IPS-NIHi11 (cell line): ENCODE measurements around the gene TSPOAP1.

ENCODE experiments used
- DNase-seq: peaks from one replicate; pipeline ENCODE4 v3.0.0; 2012; ENCODE audit warnings: mixed read lengths, low spot score

TSPOAP1 gene

GRCh38 chr17:58329035-58329809 lies 627 bp upstream of the TSPOAP1 start:
- DNase-seq: no peak

DNA sequence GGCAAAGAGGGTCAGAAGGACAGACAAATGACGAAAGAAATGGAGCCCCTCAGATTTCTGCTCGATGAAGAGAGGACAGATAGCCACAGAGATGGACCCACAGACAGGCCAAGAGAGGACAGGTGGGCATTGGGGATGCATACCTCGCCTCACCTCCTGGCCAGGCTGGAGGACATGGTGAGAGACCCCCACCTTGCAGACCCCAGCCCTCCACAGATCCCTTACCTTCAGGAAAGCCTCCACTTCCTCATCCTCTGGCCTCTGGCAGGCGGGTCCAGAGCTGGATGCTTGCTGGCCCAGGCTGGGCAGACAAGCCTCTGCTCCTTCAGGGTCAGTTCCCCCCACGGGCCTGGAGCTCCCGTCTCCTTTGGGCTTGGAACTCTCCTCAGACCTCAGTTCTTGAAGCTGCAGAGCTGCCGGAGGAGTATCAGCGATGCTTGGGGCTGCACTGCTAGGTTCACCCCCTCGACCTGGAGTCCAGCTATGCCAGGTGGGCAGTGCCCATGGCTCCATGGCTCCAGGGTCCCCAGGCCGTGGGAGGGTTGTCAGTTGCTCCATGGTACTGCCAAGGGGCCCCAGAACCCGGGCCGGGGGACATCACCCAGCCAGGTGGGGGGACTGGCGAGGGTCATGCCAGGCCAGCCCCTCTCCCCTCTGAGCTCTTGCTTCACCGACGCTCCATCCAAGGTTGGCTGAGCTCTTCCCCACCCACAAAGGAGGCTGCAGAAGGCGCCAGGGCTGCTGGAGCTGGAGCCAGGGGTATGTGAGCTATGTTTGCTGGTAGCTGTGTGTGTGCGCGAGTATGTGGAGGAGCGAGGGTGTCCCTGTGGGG lies 1.0 kb downstream of the TSPOAP1 start:
- DNase-seq: peak; percentile 2

GRCh38 chr17:58326609-58327362 lies 1.8 kb downstream of the TSPOAP1 start:
- no peak for DNase-seq

- DNase-seq: no peak
Observed at GRCh38 chr17:58325976-58326468, 2.6 kb downstream of the TSPOAP1 start.

- peak; percentile 67 for DNase-seq
Observed at GRCh38 chr17:58325289-58325726, 3.3 kb downstream of the TSPOAP1 start.

DNA sequence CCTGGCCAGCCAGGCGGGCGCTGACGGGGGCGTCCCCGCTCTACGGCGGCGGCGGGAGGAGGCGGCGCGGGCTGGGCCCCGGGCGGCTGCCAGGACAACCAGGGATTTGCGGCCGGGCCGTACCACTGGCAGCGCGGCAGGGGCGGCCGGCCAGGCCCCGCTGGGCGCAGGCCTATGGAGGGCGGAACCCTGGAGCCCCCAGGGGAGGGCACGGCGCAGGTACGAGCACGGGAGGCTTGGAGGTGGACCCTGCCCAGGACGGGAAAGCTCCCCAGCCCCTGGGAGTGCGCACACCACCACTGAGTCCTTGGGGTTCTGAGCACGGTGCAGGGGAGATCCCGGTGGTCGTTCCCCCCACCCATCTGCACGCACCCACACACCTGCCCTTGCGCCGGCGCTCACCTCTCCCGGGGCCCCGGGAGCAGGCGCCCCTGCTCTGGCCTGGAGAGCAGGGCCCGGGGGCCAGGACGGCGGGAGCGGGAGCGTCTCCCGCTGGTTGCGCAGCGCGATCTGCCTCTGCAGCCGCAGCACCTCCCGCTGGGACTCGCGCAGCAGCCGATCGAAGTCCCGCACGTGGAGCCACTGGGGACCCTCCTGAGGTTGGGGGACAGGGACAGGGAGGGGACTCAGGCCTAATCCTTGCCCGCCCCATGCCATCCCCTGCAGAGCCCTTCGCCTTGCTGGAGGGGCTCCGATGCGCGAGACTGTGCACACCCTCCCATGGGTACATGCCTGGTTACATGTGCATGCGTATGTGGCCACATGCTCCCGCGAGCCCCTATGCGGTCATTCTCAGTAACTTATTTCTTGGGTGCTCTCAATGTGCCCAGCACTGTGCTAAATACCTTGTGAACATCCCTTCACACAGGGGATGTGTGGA lies 3.9 kb downstream of the TSPOAP1 start:
- DNase-seq: peak; percentile 87

DNA sequence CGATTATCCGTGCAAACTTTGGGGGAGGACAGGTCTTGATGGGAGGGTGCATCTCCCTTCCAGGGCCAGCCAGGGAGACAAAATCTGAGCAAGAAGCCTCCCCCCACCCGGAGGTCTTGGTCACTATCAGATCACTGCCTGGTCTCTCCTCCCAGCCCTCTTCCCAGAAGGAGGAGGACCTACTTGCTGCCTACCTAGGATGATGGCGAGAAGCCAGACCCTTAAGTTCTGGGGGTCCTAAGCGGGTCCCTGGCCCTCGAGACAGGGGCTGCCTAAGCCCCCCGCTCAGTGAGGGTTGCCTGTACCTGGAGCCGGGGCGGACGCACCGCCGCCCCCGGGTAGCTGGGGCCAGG lies 4.6 kb downstream of the TSPOAP1 start:
- no peak for DNase-seq

GRCh38 chr17:58323366-58324055 lies 5.1 kb downstream of the TSPOAP1 start:
- DNase-seq: no peak

- DNase-seq: no peak
Observed at GRCh38 chr17:58322581-58323185, 5.9 kb downstream of the TSPOAP1 start.

- DNase-seq: no peak
Observed at GRCh38 chr17:58321571-58322525, 6.7 kb downstream of the TSPOAP1 start.

- no peak for DNase-seq
Observed at GRCh38 chr17:58320570-58321323, 7.8 kb downstream of the TSPOAP1 start.

DNA sequence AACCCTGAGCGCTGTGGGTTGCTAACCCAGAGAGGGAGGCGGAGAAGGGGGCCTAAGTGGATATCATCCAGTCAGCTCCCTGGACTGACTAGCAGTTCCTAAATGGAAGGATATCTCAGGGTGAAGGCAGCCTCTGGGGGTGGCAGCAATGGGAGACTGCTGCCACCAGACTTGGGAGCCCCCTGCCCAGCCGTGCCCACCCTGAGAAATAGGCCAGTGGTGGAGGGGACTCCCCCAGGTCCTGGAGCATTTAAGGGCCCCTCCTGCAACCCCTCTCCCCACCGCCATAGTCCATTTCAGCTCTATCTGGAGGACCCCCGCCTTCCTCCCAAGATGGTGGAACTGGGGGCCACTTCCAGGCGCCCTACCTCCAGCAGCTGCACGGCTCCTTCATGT lies 8.4 kb downstream of the TSPOAP1 start:
- no peak for DNase-seq

DNA sequence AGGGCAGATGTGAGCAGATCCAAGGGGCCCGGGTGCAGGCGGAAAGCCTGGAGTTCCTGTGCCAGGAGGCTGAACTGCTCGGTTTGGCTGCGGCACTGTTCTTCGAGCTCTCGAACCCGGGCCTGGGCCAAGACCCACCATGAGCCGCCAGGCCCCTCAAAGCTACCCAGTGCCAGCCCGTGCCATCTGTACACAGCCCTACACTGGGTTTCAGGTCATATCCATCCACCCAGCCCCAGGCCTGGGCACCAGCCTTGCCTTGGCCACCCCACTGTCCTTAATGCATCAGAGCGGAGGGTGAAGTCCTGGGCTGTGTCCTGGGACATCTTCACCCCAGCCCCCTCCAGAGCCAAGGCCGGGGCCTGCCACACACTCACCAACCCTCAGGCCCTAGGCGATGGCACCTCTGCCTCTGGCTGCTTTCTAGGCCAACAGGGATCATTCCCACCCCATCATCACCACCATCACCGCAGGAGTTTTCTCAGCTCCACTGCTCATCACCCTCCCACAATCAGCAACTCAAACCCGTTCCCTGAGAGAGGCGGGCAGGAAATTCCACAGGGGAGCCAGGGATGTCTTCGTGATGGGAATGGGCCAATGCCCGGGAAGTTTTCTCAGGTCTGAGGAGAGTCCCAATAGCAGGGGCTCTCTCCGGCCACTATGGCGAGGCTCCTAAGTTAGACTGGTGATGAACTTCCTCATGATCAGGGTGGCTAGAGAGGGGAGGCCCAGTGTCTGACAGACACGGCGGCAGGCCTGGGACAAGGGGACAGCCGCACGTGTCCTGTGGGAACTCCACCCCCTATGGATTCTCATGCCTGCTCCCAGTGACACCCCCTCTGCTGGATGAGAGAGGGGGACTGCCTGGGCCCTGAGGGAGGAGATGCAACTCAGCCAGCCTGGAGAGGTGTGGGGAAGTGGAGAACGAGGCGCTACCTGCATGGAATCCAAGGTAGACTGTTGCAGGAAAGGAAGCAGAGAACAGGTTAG lies 9.1 kb downstream of the TSPOAP1 start:
- DNase-seq: no peak

DNA sequence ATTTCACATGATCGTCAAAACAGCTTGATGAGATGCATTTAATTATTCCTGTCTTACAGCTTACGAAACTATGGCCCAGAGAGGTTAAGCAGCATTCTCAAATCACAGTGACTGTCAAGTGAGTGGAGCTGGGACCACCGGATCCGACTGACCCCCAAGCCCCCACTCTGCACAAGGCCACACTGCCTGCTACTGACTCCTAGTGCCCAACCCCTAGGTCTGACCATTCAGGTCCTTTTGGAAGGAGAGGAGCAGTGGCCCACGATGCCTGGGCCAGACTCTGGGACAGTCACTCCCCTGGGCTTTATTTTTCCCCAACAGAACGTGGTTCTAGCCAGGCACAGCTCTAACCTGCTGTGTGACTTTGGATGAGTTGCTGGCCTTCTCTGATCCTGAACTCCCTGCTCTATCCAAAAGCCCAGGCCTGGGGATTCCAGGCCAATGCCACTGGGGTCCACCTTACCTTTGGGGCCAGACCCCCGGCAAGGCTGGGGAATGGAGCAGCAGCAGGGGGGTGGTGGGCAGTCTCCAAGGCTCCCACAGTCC lies 9.9 kb downstream of the TSPOAP1 start:
- DNase-seq: no peak

DNA sequence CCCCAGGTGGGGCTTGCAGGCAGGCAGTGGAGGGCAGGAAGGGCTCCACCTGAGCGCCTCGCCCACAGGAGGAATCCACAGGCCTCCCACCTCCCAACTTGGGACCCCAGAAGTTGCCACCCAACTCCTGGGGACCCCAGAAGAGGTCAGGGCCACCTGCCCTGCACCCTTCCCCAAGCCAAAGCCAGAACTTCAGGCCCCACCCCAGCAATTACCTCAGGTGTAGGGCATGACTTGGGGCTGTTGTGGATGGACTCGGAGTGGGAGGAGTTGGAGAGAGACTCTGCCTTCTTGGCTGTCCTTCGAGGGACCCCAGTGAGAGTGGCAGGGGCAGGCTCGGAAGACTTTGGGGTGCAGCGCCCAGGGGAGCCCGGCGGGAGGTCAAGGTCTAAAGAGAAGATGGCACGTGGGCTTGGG lies 10.5 kb downstream of the TSPOAP1 start:
- no peak for DNase-seq

DNA sequence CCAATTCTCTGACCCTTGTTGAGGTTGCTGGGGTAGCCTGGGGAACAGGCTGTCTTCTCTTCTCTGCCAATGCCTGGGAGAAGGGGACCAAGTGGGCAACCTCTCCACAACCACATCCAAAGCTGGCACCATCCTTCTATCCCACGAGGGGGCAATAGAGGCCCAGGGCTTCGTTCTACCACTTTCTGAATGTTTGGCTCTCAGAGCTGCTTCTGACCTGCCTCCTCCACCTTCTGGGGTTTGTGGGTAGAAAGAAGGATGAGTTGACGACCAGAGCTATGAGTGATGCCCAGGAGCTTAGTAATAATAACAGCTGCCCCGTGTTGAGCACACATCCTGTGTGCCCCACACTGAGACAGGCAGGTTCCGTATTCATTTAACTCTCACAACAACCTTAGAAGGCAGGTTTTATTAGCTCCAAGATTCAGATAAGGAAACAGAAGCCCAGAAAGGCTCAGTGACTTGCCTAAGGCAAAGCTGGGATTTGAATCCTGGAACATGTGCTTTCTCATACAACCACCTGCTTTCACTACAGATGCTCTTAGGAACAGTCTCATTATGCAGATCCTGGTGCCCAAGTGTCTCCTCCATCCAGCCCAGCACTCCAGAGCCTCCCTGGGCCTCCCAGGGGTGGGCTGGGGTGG lies 11.1 kb downstream of the TSPOAP1 start:
- DNase-seq: peak; percentile 75
